ENCODE results near the gene ARHGAP21. TPM values are rescaled to one million over a fixed set of nuclear protein-coding genes. Genes with fewer than 3 reads are reported as not detected.

Gene ARHGAP21
- total and polyA plus RNA-seq, 2 donors (not counting 1 experiment from before 2014, with no cell fraction given): 5.3 to 25.5 TPM

DNA sequence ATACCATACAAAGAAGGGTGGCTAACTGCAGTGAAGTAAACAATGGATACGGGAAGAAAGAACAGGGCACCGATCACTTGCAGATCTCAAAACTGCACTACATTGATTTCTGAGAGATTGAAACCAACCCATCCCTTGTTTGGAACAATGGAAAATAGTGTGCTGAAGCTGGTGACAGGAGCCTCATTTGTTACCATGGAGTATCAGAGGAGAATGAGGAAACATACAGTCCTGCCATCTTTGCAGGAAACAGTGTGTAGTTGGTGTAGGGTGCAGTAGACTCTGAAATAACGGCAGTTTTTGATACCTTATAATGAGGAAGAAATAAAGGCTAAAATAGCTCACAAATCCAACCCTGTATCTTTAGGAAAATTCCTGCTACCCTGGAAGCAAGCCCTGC is 118.5 kb downstream of the ARHGAP21 start:
- TF ChIP-seq, protein P1, sequence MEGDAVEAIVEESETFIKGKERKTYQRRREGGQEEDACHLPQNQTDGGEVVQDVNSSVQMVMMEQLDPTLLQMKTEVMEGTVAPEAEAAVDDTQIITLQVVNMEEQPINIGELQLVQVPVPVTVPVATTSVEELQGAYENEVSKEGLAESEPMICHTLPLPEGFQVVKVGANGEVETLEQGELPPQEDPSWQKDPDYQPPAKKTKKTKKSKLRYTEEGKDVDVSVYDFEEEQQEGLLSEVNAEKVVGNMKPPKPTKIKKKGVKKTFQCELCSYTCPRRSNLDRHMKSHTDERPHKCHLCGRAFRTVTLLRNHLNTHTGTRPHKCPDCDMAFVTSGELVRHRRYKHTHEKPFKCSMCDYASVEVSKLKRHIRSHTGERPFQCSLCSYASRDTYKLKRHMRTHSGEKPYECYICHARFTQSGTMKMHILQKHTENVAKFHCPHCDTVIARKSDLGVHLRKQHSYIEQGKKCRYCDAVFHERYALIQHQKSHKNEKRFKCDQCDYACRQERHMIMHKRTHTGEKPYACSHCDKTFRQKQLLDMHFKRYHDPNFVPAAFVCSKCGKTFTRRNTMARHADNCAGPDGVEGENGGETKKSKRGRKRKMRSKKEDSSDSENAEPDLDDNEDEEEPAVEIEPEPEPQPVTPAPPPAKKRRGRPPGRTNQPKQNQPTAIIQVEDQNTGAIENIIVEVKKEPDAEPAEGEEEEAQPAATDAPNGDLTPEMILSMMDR (IDR thresholded peaks at IDR 0.05): no peak
- TF ChIP-seq EZH2 (IDR thresholded peaks at IDR 0.05; ENCODE audit: borderline replicate concordance, insufficient read depth, low read depth, low read length, poor library complexity, severe bottlenecking): no peak
- no peak overlapping the region for H3K27ac Mint-ChIP-seq
- no CpG with 5 or more reads among the region's 3 CpGs for WGBS (ENCODE audit: insufficient coverage)
- H3K36me3 ChIP-seq (replicated peaks in 1 of 2; ENCODE audit: control extremely low read depth in 1 of 2, control insufficient read depth in 1 of 2, extremely low read depth in 1 of 2, insufficient read depth in 2 of 2, low read length in 1 of 2): no peaks in the 10 kb centered on the region
- no peak overlapping the region for H3K9ac ChIP-seq (ENCODE audit: low read length)
- intact Hi-C loops (cut with micrococcal nuclease): no loop called here
- H3K4me2 ChIP-seq (replicated peaks; ENCODE audit: low read depth, low read length, poor library complexity, severe bottlenecking): no peak overlapping the region
- no peaks in the 10 kb centered on the region for H3K4me1 Mint-ChIP-seq
- no peaks in the 10 kb centered on the region for H3K9me3 ChIP-seq (ENCODE audit: control extremely low read depth in 1 of 3, control insufficient read depth in 2 of 3, insufficient read depth in 1 of 3, low read length in 2 of 3)
- no peak overlapping the region for H3K27ac ChIP-seq (ENCODE audit: low read length in 2 of 2)
- H3K27me3 ChIP-seq (replicated peaks in 1 of 4; ENCODE audit: control extremely low read depth in 1 of 4, control insufficient read depth in 3 of 4, insufficient read depth in 4 of 4, low read length in 3 of 4): no peaks in the 10 kb centered on the region
- no peak for DNase-seq
- no peak overlapping the region for H3K4me3 Mint-ChIP-seq
- H3K9me3 Mint-ChIP-seq (ENCODE audit: insufficient read depth): no peaks in the 10 kb centered on the region
- ChIA-PET POLR2A (no interaction called here), CTCF (interaction anchor here (1.4 kb wide), 1 partner anchor 12 kb away, joined by 5 read pairs; no protein-coding TSS in a partner anchor)
- H3K4me1 ChIP-seq (ENCODE audit: control insufficient read depth in 2 of 2, insufficient read depth in 2 of 2, low read length in 2 of 2): no peaks in the 10 kb centered on the region
- no peak overlapping the region for H2AFZ ChIP-seq (ENCODE audit: insufficient read depth, low read depth, low read length, poor library complexity, severe bottlenecking)
- H3K79me2 ChIP-seq (ENCODE audit: control insufficient read depth, insufficient read depth, low read length): no peaks in the 10 kb centered on the region
- H3K4me3 ChIP-seq (ENCODE audit: control extremely low read depth in 1 of 5, extremely low read depth in 1 of 5, insufficient read depth in 1 of 5, low read depth in 2 of 5, low read length in 4 of 5): no peak overlapping the region
- no peaks in the 10 kb centered on the region for H4K20me1 ChIP-seq (ENCODE audit: control insufficient read depth, insufficient read depth, low read length, poor library complexity, severe bottlenecking)
- ATAC-seq (ENCODE audit: low read depth): no peak
- no peaks in the 10 kb centered on the region for H3K27me3 Mint-ChIP-seq

DNA sequence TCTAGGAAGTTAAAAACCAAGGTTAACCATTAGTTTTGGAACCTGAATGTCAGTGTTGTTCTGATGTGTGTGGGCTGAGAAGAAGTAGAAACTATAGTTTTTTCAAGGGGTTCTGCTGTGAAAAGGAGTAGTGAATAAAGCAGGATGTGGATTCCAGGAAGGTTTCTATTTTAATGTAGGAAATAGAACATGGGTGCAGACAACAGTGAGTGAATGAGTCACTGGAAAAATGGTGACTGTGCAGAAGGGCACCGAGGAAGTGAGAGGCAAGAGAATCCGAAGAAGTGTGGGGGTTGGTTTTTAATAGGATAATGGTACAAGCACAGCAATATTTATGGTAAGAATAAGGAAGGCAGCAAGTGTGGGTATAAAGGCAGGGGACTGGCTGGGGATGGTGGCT is 120.4 kb downstream of the ARHGAP21 start:
- Mint-ChIP-seq H3K4me3 (no peak overlapping the region), H3K27ac (no peak overlapping the region), H3K9me3 (ENCODE audit: insufficient read depth) (no peaks in the 10 kb centered on the region), H3K27me3 (no peaks in the 10 kb centered on the region), H3K4me1 (no peaks in the 10 kb centered on the region)
- Histone ChIP-seq H2AFZ (ENCODE audit: insufficient read depth, low read depth, low read length, poor library complexity, severe bottlenecking) (no peak overlapping the region), H3K27ac (ENCODE audit: low read length in 2 of 2) (no peak overlapping the region), H3K4me3 (ENCODE audit: control extremely low read depth in 1 of 5, extremely low read depth in 1 of 5, insufficient read depth in 1 of 5, low read depth in 2 of 5, low read length in 4 of 5) (no peak overlapping the region), H4K20me1 (ENCODE audit: control insufficient read depth, insufficient read depth, low read length, poor library complexity, severe bottlenecking) (no peaks in the 10 kb centered on the region), H3K27me3 (replicated peaks in 1 of 4; ENCODE audit: control extremely low read depth in 1 of 4, control insufficient read depth in 3 of 4, insufficient read depth in 4 of 4, low read length in 3 of 4) (no peaks in the 10 kb centered on the region), H3K9ac (ENCODE audit: low read length) (no peak overlapping the region), H3K4me1 (ENCODE audit: control insufficient read depth in 2 of 2, insufficient read depth in 2 of 2, low read length in 2 of 2) (no peaks in the 10 kb centered on the region), H3K4me2 (replicated peaks; ENCODE audit: low read depth, low read length, poor library complexity, severe bottlenecking) (no peak overlapping the region), H3K36me3 (replicated peaks in 1 of 2; ENCODE audit: control extremely low read depth in 1 of 2, control insufficient read depth in 1 of 2, extremely low read depth in 1 of 2, insufficient read depth in 2 of 2, low read length in 1 of 2) (no peaks in the 10 kb centered on the region), H3K9me3 (ENCODE audit: control extremely low read depth in 1 of 3, control insufficient read depth in 2 of 3, insufficient read depth in 1 of 3, low read length in 2 of 3) (no peaks in the 10 kb centered on the region), H3K79me2 (ENCODE audit: control insufficient read depth, insufficient read depth, low read length) (no peaks in the 10 kb centered on the region)
- intact Hi-C loops (cut with micrococcal nuclease): no loop called here
- DNase-seq (no peak), ATAC-seq (ENCODE audit: low read depth) (no peak)
- 86% methylated on average over 1 of the region's 2 CpGs for WGBS (ENCODE audit: insufficient coverage)
- ChIA-PET POLR2A (no interaction called here), CTCF (no interaction called here)
- TF ChIP-seq, protein P1 (IDR thresholded peaks at IDR 0.05): no peak
- TF ChIP-seq EZH2 (IDR thresholded peaks at IDR 0.05; ENCODE audit: borderline replicate concordance, insufficient read depth, low read depth, low read length, poor library complexity, severe bottlenecking): no peak

Measured in B cell (primary cell).